Hair follicular keratinocyte (primary cell): ENCODE data around the gene MEGF10. TPM values are rescaled to one million over a fixed set of nuclear protein-coding genes. Genes with fewer than 3 reads are reported as not detected.

Source experiments
- total RNA-seq: library from RNA; depleted of rRNA; stranded (reverse); fragments of >200 nt; gene quantifications from 2 replicates; pipeline ENCODE4 v1.2.3, GENCODE V29; 2015

MEGF10 gene
- total RNA-seq, result 0.08 TPM in 1 of 2 replicates, not detected in the other

GRCh38 chr5:127290019-127290945 is at the start of gene MEGF10:
TSS of gene MEGF10 (plus strand) at chr5:127290796. CDS start at chr5:127331309, 40,513 bp downstream.

Other genes with a start within 250 kb of the MEGF10 start
- gene C5orf63, start 217.3 kb upstream of the MEGF10 start, total RNA-seq, result 2.1 and 7.3 TPM in 2 replicates
- 38.3 and 41.5 TPM in 2 replicates for gene PRRC1, start 226.8 kb downstream of the MEGF10 start, total RNA-seq